Measurements from ENCODE around the gene VGLL3.

VGLL3 gene

DNA sequence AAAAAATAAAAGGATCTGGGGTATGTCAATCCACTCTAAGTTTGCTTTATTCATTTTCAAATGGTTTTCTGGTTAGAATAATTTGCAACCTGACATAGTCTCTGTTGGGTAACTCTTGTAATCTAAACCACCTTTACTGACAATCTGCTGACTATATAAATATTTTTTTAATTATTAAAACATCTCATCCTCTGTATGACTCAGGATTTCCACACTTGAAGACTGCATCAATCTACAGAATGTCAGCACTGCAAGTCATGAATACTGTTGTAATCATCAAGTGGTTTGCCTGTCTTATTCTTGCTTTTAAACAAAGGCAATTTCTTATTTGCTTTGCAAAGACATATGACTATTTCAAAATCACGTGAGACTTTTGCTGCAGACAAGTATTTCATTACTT lies 42.1 kb downstream of the VGLL3 start:
- peak; percentile 84 for DNase-seq

DNA sequence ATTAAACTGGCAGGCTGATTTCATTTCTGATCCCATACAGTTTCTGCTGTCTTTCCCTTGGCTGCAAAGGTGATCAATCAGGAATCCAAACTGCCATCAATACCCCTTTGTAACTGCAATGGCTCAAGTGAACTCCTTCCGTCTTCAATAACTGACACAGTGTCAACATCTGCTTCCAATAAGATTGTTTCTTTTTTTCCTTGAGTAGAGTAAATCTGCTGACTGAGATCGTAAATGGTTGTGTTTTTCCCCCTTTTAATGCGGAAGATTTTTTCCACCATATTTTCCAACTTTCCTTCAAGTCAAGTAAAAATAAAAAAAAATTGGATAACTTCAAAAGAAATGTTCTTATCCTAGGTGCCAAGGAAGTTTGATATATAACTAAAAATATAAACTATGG lies 48.7 kb downstream of the VGLL3 start:
- no peak for DNase-seq

DNA sequence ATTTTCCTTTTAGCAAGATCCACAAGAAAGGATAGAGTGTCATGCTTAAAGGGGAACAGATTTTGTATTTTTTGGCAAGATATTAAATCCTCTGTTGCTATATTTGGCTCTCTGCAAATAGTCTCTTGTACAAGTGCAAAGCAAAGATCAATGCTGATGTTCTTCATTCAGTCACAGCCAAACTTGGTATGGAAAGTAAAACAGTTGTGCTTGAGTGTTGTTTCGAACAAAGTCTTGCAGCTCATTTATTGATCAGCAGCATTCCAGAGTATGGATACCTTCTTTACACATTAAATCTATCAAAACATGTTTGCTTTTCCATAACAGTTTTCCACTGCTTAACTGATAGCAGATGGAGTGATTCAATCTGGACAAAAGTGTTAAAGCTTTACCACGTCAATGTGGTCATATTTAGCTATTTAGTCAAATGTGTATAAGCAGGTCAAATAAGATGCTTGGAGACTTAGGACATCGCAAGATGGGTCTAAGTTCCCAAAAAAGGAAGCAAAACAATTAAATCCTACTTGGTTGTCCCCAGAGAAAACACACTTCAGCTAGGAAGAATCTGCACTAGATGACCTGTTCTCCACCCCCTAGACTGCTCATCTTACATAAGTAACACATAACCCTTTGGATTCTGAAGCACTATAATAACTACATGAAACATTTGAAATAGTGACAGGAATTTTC lies 52.4 kb downstream of the VGLL3 start:
- no peak for DNase-seq

DNA sequence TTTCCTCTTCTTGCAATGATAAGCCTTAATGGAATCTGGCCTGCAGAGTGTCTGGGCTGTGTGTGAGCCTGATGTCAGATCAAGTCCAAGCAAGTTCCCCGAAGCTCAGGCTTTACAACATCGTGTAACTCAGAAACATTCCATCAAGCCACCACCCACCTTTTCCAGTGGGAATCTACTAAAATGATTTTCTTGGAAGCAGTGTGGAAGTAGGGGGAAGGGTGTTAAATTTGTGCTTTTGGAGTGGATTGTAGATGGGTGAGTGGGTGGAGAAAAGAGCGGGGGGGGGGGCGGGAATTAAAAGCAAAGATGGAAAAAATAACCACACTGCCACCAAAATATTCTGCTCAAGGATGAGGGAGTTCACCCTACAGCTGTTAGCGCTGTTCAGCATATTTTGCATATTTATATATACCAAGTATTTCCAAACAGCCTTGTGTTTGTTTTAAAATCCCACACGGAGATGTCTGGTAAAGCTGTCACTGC lies 53.6 kb downstream of the VGLL3 start:
- DNase-seq: peak; percentile 56

DNA sequence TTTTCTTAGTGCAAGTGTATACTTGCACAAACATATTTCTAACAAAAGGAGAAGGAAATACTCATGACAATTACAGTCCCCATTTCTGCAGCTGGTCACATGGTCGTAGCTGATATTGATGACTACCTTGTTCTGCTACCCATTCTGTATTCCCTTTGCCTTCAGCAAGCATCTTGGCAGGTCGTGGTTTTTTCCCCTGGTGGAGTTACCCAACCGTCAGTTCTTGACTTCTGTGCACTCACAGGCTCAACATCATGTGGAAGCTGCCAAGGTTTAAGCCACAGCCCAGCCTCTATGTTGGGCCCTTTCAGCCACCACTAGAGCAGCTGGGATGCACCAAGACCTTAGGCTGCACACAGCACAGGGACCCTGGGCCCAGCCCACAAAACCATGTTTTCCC lies 56.1 kb downstream of the VGLL3 start:
- no peak for DNase-seq

DNA sequence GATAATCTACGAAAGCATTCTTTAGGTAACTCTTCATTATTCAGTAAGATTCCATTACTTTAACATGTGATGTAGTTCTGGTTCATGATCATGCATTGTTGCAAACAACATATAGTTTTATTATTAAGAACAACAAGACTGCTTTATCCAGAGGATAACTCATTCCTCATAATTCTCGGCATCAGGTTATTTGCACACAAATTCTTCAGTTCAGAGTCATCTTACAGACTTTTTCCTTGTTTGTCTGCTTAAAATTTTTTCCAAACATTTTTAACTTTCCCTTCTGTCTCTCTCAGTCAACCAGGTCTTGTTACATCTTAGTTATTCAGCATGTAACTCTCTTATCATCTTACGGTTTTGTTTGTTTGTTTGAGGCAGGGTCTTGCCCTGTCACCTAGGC lies 60.1 kb downstream of the VGLL3 start:
- no peak for DNase-seq

DNA sequence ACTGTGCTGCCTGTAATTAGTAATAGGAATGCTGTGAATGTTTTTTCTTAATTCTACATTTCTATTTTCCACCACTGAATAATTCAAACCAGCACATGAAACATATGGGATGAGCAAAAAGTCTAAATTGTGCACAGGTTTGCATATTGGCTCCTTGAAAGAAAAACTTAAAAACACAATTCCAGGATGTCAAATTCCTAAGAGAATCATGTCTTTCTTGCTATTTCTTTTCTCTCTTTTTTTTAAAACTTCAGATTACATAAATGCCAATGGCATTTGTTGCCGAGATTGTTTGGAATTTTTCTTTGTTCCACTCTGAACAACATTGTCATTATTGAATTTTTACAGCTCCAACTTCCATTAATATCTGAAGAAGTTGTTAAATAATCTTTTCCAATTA lies 60.8 kb downstream of the VGLL3 start:
- DNase-seq: no peak

DNA sequence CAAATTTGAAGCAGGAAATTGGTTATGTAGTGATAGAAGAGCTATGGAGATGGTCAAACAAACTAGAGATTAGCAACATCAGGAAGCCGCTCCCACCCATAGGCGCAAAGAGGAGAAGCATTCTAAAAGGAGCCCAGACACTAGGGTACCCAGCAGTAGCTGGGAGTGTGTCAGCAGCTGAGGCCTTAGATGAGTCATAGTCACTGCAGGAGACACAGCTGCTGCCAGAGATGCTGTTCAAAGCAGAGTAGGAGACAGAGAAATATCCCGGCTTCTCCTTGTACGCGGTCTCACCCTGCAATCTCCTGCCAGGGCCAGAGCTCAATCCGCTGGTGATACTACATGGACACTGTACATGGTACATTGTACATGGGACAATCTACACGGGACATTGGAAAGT lies 61.9 kb downstream of the VGLL3 start:
- DNase-seq: no peak

DNA sequence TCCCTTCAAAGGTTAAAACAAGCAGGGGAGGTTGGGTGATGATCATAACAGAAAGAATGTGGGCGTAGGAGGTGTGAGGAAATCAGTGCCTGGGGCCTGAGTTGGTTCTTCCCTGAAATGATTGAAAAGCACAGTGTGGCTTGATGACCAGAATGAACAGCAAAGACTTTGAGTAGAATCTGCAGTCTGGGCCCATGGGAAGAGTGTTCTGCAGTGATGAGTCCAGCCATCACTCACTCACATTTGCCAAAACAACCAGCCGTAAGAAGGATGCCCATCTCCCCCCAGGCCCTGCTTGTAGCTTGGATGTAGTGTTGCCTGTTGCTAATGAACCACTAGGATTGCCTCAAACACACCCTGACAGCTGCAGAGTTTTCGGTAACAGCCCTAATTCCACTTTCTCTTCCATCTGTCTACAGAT lies 67.9 kb downstream of the VGLL3 start:
- DNase-seq: peak; percentile 90

DNA sequence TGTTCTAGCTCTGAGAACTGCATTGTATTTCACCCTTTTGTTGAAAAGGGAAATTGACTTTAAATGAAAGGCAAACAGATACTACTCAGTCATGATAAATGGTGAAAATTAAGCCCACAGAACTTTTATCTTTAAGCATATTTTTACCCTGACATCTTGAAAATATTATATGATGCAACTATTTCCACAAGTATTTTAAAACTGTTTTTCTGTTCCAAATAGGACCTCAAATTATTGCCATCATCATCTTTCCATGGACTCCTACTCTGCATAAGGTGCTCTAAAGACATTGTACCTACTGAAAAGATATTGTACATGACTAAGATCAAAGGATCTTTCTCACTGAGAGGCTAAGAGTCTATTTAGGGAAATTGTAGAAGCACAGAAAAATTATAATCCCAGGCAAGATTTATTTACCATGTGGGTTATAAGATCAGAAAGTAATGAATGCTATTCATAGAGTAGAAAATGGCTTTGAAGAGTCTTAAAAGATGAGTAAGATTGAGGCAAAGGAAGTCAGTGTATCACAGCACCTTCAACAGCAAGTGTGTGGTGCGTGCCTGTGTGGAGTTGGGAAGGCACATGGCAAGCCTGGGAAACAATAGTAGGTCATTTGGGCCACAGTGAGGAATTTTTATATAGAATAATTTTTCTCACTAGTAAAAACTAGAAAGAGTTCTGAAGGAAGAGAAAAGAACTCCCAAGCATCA lies 68.8 kb downstream of the VGLL3 start:
- DNase-seq: peak; percentile 32

DNA sequence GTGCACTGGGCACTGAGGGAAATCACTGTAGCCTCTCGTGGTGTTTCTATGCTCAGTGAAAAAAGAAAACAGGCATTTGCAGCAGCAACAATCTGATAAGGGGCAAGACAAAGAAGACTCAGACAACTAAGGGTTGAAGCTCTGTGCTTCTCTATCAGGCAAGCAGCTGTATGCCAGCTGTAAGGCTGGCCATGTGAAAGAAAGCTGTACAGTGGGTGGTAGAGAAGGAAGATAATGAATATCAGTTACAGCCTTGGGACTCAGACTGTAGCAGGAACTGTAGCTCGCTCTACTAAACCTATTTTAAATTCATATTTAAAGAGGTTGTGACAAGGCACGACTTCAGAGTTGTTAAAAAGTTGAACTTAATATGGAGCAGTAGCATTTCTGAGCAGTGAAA lies 76.3 kb downstream of the VGLL3 start:
- DNase-seq: no peak

DNA sequence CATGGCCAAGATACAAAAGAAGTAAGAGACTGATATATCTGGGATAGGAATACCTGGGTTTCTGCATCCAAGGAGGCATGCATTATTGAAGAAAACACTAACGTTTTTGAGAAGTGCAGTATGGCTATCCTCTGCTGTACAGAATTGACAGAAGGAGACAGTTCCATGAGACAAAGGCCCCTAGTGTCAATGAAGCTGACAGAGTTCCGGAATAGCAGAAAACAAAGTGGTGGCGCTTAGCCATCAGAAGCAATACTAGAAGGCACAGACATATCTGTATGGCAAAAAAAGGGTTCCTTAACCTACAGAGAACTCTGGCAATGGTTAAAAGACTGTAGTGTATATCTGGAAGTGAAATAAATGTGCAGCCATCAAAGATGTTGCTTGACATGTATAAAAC lies 77.8 kb downstream of the VGLL3 start:
- no peak for DNase-seq

DNA sequence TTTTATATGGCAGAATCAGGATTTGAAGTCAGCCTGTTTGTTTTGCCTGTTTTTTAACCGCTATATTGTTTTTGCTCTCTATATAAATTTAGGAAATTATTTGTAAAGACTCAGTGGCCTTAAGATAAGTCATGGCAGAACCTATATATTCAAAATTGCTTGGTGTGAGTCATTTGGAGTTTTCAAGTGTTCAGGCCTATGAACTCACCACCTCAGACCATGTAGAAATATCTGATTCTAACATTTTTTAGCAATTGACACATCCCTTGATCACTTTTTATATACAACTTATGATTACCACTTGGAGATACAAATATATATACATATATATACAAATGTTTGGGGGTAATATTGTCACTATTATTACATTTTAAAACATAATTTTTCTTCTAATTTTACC lies 95.7 kb downstream of the VGLL3 start:
- DNase-seq: no peak

DNA sequence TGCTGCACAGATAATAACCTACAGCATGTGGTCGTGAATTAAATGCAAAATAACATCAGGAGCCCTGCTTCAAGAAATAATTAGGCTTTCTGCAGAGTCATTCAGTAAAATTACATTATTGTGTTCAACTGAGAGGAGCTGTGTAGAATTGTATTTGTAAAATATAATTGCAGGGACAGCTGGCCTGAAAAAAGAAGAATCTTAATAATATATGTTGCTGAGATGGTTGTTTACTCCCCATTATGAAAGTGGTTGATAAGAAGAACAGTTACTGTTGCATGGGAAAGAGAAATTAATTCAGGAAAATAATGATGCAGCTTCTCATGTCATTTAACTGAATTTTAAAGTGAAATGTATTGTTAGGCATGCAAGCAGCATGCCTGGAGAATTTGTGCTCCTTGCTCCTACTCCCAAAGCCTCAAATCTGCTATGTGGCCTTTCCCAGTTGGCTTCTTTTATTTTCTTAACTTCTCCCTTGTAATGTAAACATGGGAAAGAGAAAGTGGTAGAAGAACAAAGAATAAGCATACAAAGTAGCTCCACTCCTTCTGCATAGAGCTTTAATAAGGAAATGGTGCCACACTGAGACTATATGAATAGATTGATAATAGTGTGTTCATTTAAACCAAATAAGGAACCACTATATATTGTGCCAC lies 100.1 kb downstream of the VGLL3 start:
- DNase-seq: no peak

Data from NCI-H226 (cell line).